K562 (cell line): ENCODE results near the gene ANKRD27. TPM values are rescaled to one million over a fixed set of nuclear protein-coding genes. Genes with fewer than 3 reads are reported as not detected.

Source experiments
- ATAC-seq: fragments of 200-7000 bp; cut with Tn5 transposase; 3 replicates; pipeline ENCODE4 v1.9.1; 2020; ENCODE audit warnings: moderate library complexity
- BruUV-seq: library from RNA; stranded (reverse); fragments of 400-500 nt; replicated peaks from 2 replicates; lab custom pipeline; 2021; lab: Mats Ljungman, UMichigan
- CTCF ChIA-PET: fragments of 300-600 bp; formaldehyde crosslinking; extraction: SDS; loops from one replicate; lab custom pipeline; 2021; ENCODE audit warnings: low intra/inter-chr PET ratio; lab: Yijun Ruan, JAX
- POLR2A ChIA-PET: fragments of 300-600, 350-650 bp; sonication (Branson Sonifier 250); formaldehyde crosslinking; extraction: SDS; loops from one replicate; lab custom pipeline; 2021; ENCODE audit warnings: antibody characterized with exemption, inconsistent platforms; lab: Yijun Ruan, JAX
- DNase-seq, 4 experiments: peaks; one replicate each; pipeline versions ENCODE4 v3.0.0 to v3.0.0-alpha.2; 2011 to 2018; ENCODE audit warnings: low spot score in 3 of 4, mixed read lengths in 3 of 4; ENCODE audit errors: extremely low read depth in 1 of 4
- FAIRE-seq: peaks from 2 replicates; lab custom pipeline; 2011; peaks lifted over from hg19 to GRCh38; lab: Jason Lieb, UNC
- H2AFZ ChIP-seq: 2 replicates; pipeline ENCODE4 v1.6.0; 2011; ENCODE audit warnings: low read depth, low read length, control low read depth, inconsistent platforms
- H3K27ac ChIP-seq: fragments of 200-600 bp; 3 replicates; pipeline ENCODE4 v1.8.0; 2011; ENCODE audit warnings: low read depth, mild to moderate bottlenecking, control low read depth, inconsistent platforms, low read length, moderate library complexity, mixed read lengths; ENCODE audit errors: extremely low read depth
- H3K27me3 ChIP-seq, 2 experiments: fragments of 300-600 bp in 1 of 2; 2 replicates in 1 of 2; 3 replicates in 1 of 2; pipeline versions ENCODE4 v1.6.0 to v1.8.0; 2011; ENCODE audit warnings: inconsistent platforms in 2 of 2, low read length in 2 of 2, mild to moderate bottlenecking in 1 of 2, mixed read lengths in 1 of 2, moderate library complexity in 1 of 2; ENCODE audit not compliant: control insufficient read depth in 2 of 2, insufficient read depth in 2 of 2
- H3K36me3 ChIP-seq: fragments of 300-600 bp; 3 replicates; pipeline ENCODE4 v1.8.0; 2011; ENCODE audit warnings: mild to moderate bottlenecking, low read length, inconsistent platforms; ENCODE audit not compliant: control insufficient read depth, insufficient read depth
- H3K4me1 ChIP-seq, 2 experiments: fragments of 200-600 bp in 1 of 2; replicated peaks in 1 of 2; 2 replicates in 1 of 2; 3 replicates in 1 of 2; pipeline versions ENCODE4 v1.5.1 to v1.8.0; 2011; ENCODE audit warnings: inconsistent platforms in 2 of 2, low read length in 2 of 2, mild to moderate bottlenecking in 1 of 2, mixed read lengths in 1 of 2, moderate library complexity in 1 of 2; ENCODE audit not compliant: control insufficient read depth in 2 of 2, insufficient read depth in 2 of 2
- H3K4me2 ChIP-seq: 2 replicates; pipeline ENCODE4 v1.6.1; 2011; ENCODE audit warnings: low read length, control low read depth, inconsistent platforms, mixed read lengths; ENCODE audit not compliant: insufficient read depth
- H3K4me3 ChIP-seq: fragments of 200-600 bp; sonication (generic), shearing (Covaris generic); 2 replicates; pipeline ENCODE4 v1.5.1; 2016; ENCODE audit warnings: control low read depth, inconsistent platforms
- H3K79me2 ChIP-seq: fragments of 200-600 bp; 3 replicates; pipeline ENCODE4 v1.8.0; 2011; ENCODE audit warnings: low read length, inconsistent platforms; ENCODE audit not compliant: control insufficient read depth, insufficient read depth
- H3K9ac ChIP-seq, 2 experiments: 2 replicates each; pipeline versions ENCODE4 v1.6.0 to v1.6.1; 2011; ENCODE audit warnings: low read depth in 2 of 2, low read length in 2 of 2, control low read depth in 1 of 2, inconsistent platforms in 1 of 2, mild to moderate bottlenecking in 1 of 2, mixed read lengths in 1 of 2; ENCODE audit not compliant: insufficient read depth in 1 of 2
- H3K9me1 ChIP-seq: one replicate; pipeline ENCODE4 v1.6.0; 2011; ENCODE audit warnings: inconsistent platforms, mild to moderate bottlenecking, low read length, moderate library complexity; ENCODE audit not compliant: control insufficient read depth, insufficient read depth
- H3K9me3 ChIP-seq: replicated peaks from 2 replicates; pipeline ENCODE4 v1.5.1; 2011; ENCODE audit warnings: low read depth, low read length, inconsistent platforms; ENCODE audit not compliant: control insufficient read depth, insufficient read depth
- H4K20me1 ChIP-seq: replicated peaks from 2 replicates; pipeline ENCODE4 v1.6.1; 2011; ENCODE audit warnings: low read length, inconsistent platforms, mixed read lengths; ENCODE audit not compliant: control insufficient read depth, insufficient read depth
- FOXM1 ChIP-seq, 2 experiments: fragments of 450-650 bp in 1 of 2; sonication (generic) in 1 of 2; formaldehyde crosslinking in 1 of 2; IDR thresholded peaks; 2 replicates each; pipeline versions ENCODE4 v1.6.1 to v1.9.0; 2017 to 2022; ENCODE audit warnings: low read depth in 2 of 2, mild to moderate bottlenecking in 2 of 2, missing genetic modification reagents in 1 of 2, moderate library complexity in 1 of 2
- HNRNPLL ChIP-seq: fragments of 200-400 bp; formaldehyde crosslinking; IDR thresholded peaks from 2 replicates; pipeline ENCODE4 v1.6.1; 2017; ENCODE audit warnings: low read length, low read depth, mild to moderate bottlenecking; ENCODE audit not compliant: poor library complexity, severe bottlenecking
- JUND ChIP-seq, 2 experiments: IDR thresholded peaks; 2 replicates in 1 of 2; 3 replicates in 1 of 2; pipeline ENCODE4 v1.6.1; 2011; ENCODE audit warnings: borderline replicate concordance in 2 of 2, low read depth in 2 of 2, low read length in 2 of 2, improper control_type of control experiment in 1 of 2, missing biosample characterization in 1 of 2, missing genetic modification characterization in 1 of 2, missing genetic modification reagents in 1 of 2
- MYBL2 ChIP-seq, 2 experiments: fragments of 450-650 bp in 1 of 2; sonication (generic) in 1 of 2; formaldehyde crosslinking in 1 of 2; IDR thresholded peaks; 2 replicates each; pipeline versions ENCODE4 v1.6.1 to v1.8.1; 2017 to 2022; ENCODE audit warnings: borderline replicate concordance in 1 of 2, inconsistent platforms in 1 of 2, low read depth in 1 of 2, mild to moderate bottlenecking in 1 of 2, missing genetic modification reagents in 1 of 2, moderate library complexity in 1 of 2
- PRDM10 ChIP-seq: fragments of 450-650 bp; IDR thresholded peaks from 2 replicates; pipeline ENCODE4 v1.6.1; 2018; ENCODE audit not compliant: partially characterized antibody
- SP2 ChIP-seq: IDR thresholded peaks from 2 replicates; pipeline ENCODE4 v1.6.1; 2011; ENCODE audit warnings: mild to moderate bottlenecking, low read depth, low read length, moderate library complexity; ENCODE audit not compliant: poor library complexity, severe bottlenecking; ENCODE audit errors: extremely low read depth
- SREBF2 ChIP-seq: sonication (generic); formaldehyde crosslinking; IDR thresholded peaks from 2 replicates; pipeline ENCODE4 v1.4.0; 2020; ENCODE audit warnings: mild to moderate bottlenecking, missing genetic modification reagents
- STAG1 ChIP-seq: sonication (generic); formaldehyde crosslinking; IDR thresholded peaks from 2 replicates; pipeline ENCODE4 v1.5.0; 2020; ENCODE audit warnings: missing genetic modification reagents, borderline replicate concordance
- STAT6 ChIP-seq: sonication (generic); formaldehyde crosslinking; IDR thresholded peaks from 2 replicates; pipeline ENCODE4 v1.8.1; 2023; ENCODE audit warnings: mild to moderate bottlenecking, missing genetic modification reagents
- ZBTB5 ChIP-seq: fragments of 450-650 bp; IDR thresholded peaks from 2 replicates; pipeline ENCODE4 v1.6.1; 2017; ENCODE audit warnings: antibody characterized with exemption
- ZNF174 ChIP-seq: fragments of 250-450 bp; sonication (Bioruptor Pico); IDR thresholded peaks from 2 replicates; pipeline ENCODE4 v1.4.0; 2020; ENCODE audit warnings: mild to moderate bottlenecking
- WGBS: fragments of 100-300 bp; shearing (Covaris generic); methylation state at CpG from one replicate; pipeline ENCODE4 v1.1.6; 2016; ENCODE audit warnings: low coverage, mixed read lengths; ENCODE audit not compliant: insufficient coverage; ENCODE audit errors: missing lambda C conversion rate; 5-methylcytosine and 5-hydroxymethylcytosine counted together
- in situ Hi-C: fragments of 300-500 bp; cut with MboI; formaldehyde crosslinking; loops from 4 replicates; pipeline ENCODE4 v1.15.0; 2018; ENCODE audit warnings: inconsistent platforms, mixed read lengths
- intact Hi-C: fragments of 100-400 bp; cut with micrococcal nuclease; formaldehyde crosslinking; loops from 2 replicates; pipeline ENCODE4 v1.14.2; 2022
- polyA plus RNA-seq, 8 experiments: library from polyadenylated mRNA; depleted of rRNA in 4 of 8; stranded (reverse) in 5 of 8; unstranded in 3 of 8; fragments of >200 nt; fragmentation: Nextera tagmentation in 2 of 8; fragmentation: Illumina TruSeq in 1 of 8; extraction: Ambion mirVana in 2 of 8; extraction: Trizol in 1 of 8; gene quantifications; 2 replicates each; pipeline versions ENCODE4 v1.2.1 to v1.2.3, GENCODE V29; 2011 to 2014; ENCODE audit warnings: inconsistent platforms in 1 of 8, missing spikeins in 1 of 8
- total RNA-seq, 7 experiments: library from RNA; depleted of rRNA in 6 of 7; stranded (reverse); fragments of >200 nt in 6 of 7; fragmentation: Illumina TruSeq in 2 of 7; extraction: Trizol in 2 of 7; gene quantifications; 2 replicates each; pipeline versions ENCODE4 v1.2.1 to v1.2.3, GENCODE V29; 2011 to 2021; ENCODE audit warnings: low replicate concordance in 1 of 7

ANKRD27 gene
- total and polyA plus RNA-seq, 9 of the 15 experiments (the other 6 are each of a cell fraction or from before 2014, with no cell fraction given), result 5.3 to 71.3 (median 54.2) TPM

GRCh38 chr19:32708457-32708856, 33.5 kb upstream of the ANKRD27 start:
- POLR2A ChIA-PET, result interaction anchor here (0.6 to 1.3 kb wide), 5 partner anchors 9 to 1397 kb away, joined by 3 to 4 read pairs (median 4); no protein-coding TSS in a partner anchor
- intact Hi-C loops, result no loop called here
- in situ Hi-C loops, result no loop called here
- no peak for TF ChIP-seq HNRNPLL
- no peak for TF ChIP-seq STAG1 (CRISPR knock-in tag)
- TF ChIP-seq STAT6 (CRISPR knock-in tag), result no peak
- no peak for TF ChIP-seq MYBL2 (IDR thresholded peaks at IDR 0.05; ENCODE audit: low read depth)
- no peak for TF ChIP-seq MYBL2 (CRISPR knock-in tag; IDR thresholded peaks at IDR 0.05; ENCODE audit: borderline replicate concordance)
- no peak for TF ChIP-seq SP2
- TF ChIP-seq PRDM10, result peak; percentile 23
- peak; percentile 23; the same call in 1 of the 2 replicates for TF ChIP-seq JUND (IDR thresholded peaks at IDR 0.05; ENCODE audit: borderline replicate concordance, low read depth, low read length)
- TF ChIP-seq JUND (tag; IDR thresholded peaks at IDR 0.05; ENCODE audit: borderline replicate concordance, low read depth, low read length), result no peak
- no peak for TF ChIP-seq ZNF174 (CRISPR knock-in tag)
- TF ChIP-seq FOXM1 (IDR thresholded peaks at IDR 0.05; ENCODE audit: low read depth), result no peak
- TF ChIP-seq FOXM1 (CRISPR knock-in tag; IDR thresholded peaks at IDR 0.05; ENCODE audit: low read depth), result no peak
- no peak for TF ChIP-seq SREBF2 (CRISPR knock-in tag)
- TF ChIP-seq ZBTB5, result no peak

More at GRCh38 chr19:32708457-32708856, 33.5 kb upstream of the ANKRD27 start:
- ATAC-seq (peak; percentile 66), FAIRE-seq (peak; percentile 42), DNase-seq (no peak)
- no peak overlapping the region for H3K4me3 ChIP-seq
- no TSS peak for BruUV-seq
- peaks cover 0 to 9% of the 10 kb centered on the region in 2 experiments; a peak in 3 of 5 replicates for H3K4me1 ChIP-seq
- CTCF ChIA-PET, result interaction anchor here (0.7 kb wide), 1 partner anchor 120 kb away, joined by 3 read pairs; no protein-coding TSS in a partner anchor
- H3K9me1 ChIP-seq, result no peaks in the 10 kb centered on the region
- no peak overlapping the region for H3K9ac ChIP-seq
- peak overlapping the region; percentile 37; the same call in 1 of the 3 replicates for H3K27ac ChIP-seq
- H3K9me3 ChIP-seq, result peaks cover 3% of the 10 kb centered on the region; the same call in 1 of the 2 replicates
- no peak overlapping the region for H2AFZ ChIP-seq
- H3K27me3 ChIP-seq, result no peaks in the 10 kb centered on the region
- peaks cover 42% of the 10 kb centered on the region for H3K79me2 ChIP-seq
- H3K36me3 ChIP-seq, result peaks cover 78% of the 10 kb centered on the region
- H3K4me2 ChIP-seq, result no peak overlapping the region; the same call in 1 of the 2 replicates
- WGBS, result 77% methylated on average over 3 of the region's 3 CpGs
- no peaks in the 10 kb centered on the region for H4K20me1 ChIP-seq
